Hepatocyte (in vitro differentiated cells): ENCODE data around the gene PARVG. TPM values are rescaled to one million over a fixed set of nuclear protein-coding genes. Genes with fewer than 3 reads are reported as not detected.

Experiments used
- DNase-seq: peaks from one replicate; pipeline ENCODE4 v3.0.0-alpha.2; 2016; ENCODE audit warnings: low spot score
- H2AFZ ChIP-seq: fragments of 200-600 bp; sonication (generic); 2 replicates; pipeline ENCODE4 v1.6.0; 2016; ENCODE audit warnings: antibody characterized with exemption, mild to moderate bottlenecking
- H3K27ac ChIP-seq: fragments of 200-600 bp; sonication (generic); 2 replicates; pipeline ENCODE4 v1.5.1; 2016; ENCODE audit warnings: mild to moderate bottlenecking
- H3K27me3 ChIP-seq: fragments of 200-600 bp; sonication (generic); 2 replicates; pipeline ENCODE4 v1.6.1; 2016
- H3K36me3 ChIP-seq: fragments of 200-600 bp; sonication (generic); replicated peaks from 2 replicates; pipeline ENCODE4 v1.5.1; 2016; ENCODE audit warnings: low read depth; ENCODE audit not compliant: insufficient read depth
- H3K4me1 ChIP-seq: fragments of 200-600 bp; sonication (generic); 2 replicates; pipeline ENCODE4 v1.5.1; 2016; ENCODE audit warnings: mild to moderate bottlenecking, moderate library complexity; ENCODE audit not compliant: insufficient read depth
- H3K4me2 ChIP-seq: fragments of 200-600 bp; sonication (generic); 2 replicates; pipeline ENCODE4 v1.6.0; 2016
- H3K4me3 ChIP-seq: fragments of 200-600 bp; sonication (generic); 2 replicates; pipeline ENCODE4 v1.5.1; 2016; ENCODE audit warnings: mild to moderate bottlenecking
- H3K79me2 ChIP-seq: fragments of 200-600 bp; sonication (generic); 2 replicates; pipeline ENCODE4 v1.6.0; 2017; ENCODE audit warnings: mild to moderate bottlenecking
- H3K9me2 ChIP-seq: fragments of 200-600 bp; sonication (generic); replicated peaks from 2 replicates; pipeline ENCODE4 v1.6.0; 2017; ENCODE audit warnings: mild to moderate bottlenecking; ENCODE audit not compliant: insufficient read depth
- H3K9me3 ChIP-seq: fragments of 200-600 bp; sonication (generic); 2 replicates; pipeline ENCODE4 v1.5.1; 2016; ENCODE audit warnings: low read depth, mild to moderate bottlenecking
- H4K20me1 ChIP-seq: fragments of 200-600 bp; sonication (generic); 2 replicates; pipeline ENCODE4 v1.6.0; 2016; ENCODE audit warnings: mild to moderate bottlenecking; ENCODE audit not compliant: insufficient read depth, poor library complexity, severe bottlenecking
- CTCF ChIP-seq: fragments of 200-600 bp; sonication (generic); IDR thresholded peaks from 2 replicates; pipeline ENCODE4 v1.5.1; 2016; ENCODE audit warnings: antibody characterized with exemption, mild to moderate bottlenecking; ENCODE audit not compliant: poor library complexity
- EZH2 ChIP-seq: fragments of 200-600 bp; sonication (generic); IDR thresholded peaks from 2 replicates; pipeline ENCODE4 v1.6.1; 2016; ENCODE audit warnings: antibody characterized with exemption, mild to moderate bottlenecking, borderline replicate concordance
- EZH2phosphoT487 ChIP-seq: fragments of 200-600 bp; sonication (generic); IDR thresholded peaks from one replicate; pipeline ENCODE4 v1.6.1; 2018; ENCODE audit warnings: antibody characterized with exemption, mild to moderate bottlenecking, low read depth, moderate library complexity; ENCODE audit not compliant: unreplicated experiment, severe bottlenecking
- WGBS: methylation state at CpG from one replicate; pipeline ENCODE4 v1.1.6; 2016; ENCODE audit warnings: low lambda C conversion rate; ENCODE audit errors: missing lambda C conversion rate; 5-methylcytosine and 5-hydroxymethylcytosine counted together
- polyA plus RNA-seq: library from polyadenylated mRNA; unstranded; fragments of >200 nt; fragmentation: Nextera tagmentation; extraction: Ambion mirVana; gene quantifications from 2 replicates; pipeline ENCODE4 v1.2.1, GENCODE V29; 2016
- total RNA-seq: library from RNA; depleted of rRNA; stranded (reverse); fragments of >200 nt; gene quantifications from 2 replicates; pipeline ENCODE4 v1.2.3, GENCODE V29; 2014

PARVG gene
- total and polyA plus RNA-seq, 2 experiments from 2014 or later, result 0.77 to 1.00 TPM

- Histone ChIP-seq H3K9me3 (no peaks in the 10 kb centered on the region), H3K4me1 (peaks cover 11% of the 10 kb centered on the region), H2AFZ (no peak overlapping the region), H3K27ac (no peak overlapping the region), H3K27me3 (peaks cover 2% of the 10 kb centered on the region), H3K9me2 (no peaks in the 10 kb centered on the region), H3K4me3 (no peak overlapping the region), H4K20me1 (no peaks in the 10 kb centered on the region), H3K4me2 (no peak overlapping the region), H3K36me3 (no peaks in the 10 kb centered on the region), H3K79me2 (no peaks in the 10 kb centered on the region)
- TF ChIP-seq EZH2phosphoT487, result no peak
- no peak for TF ChIP-seq EZH2
- TF ChIP-seq CTCF, result no peak
- WGBS, result 89% methylated on average over 16 of the region's 16 CpGs
- DNase-seq, result no peak
Measured at GRCh38 chr22:44205516-44206329, 25.0 kb downstream of the PARVG start.

GRCh38 chr22:44206330-44206645 lies 25.6 kb downstream of the PARVG start:
- Histone ChIP-seq H3K4me2 (no peak overlapping the region), H4K20me1 (no peaks in the 10 kb centered on the region), H3K4me3 (no peak overlapping the region), H3K27ac (no peak overlapping the region), H3K9me2 (no peaks in the 10 kb centered on the region), H3K9me3 (no peaks in the 10 kb centered on the region), H3K36me3 (no peaks in the 10 kb centered on the region), H2AFZ (no peak overlapping the region), H3K27me3 (peaks cover 2% of the 10 kb centered on the region), H3K4me1 (peaks cover 10% of the 10 kb centered on the region), H3K79me2 (no peaks in the 10 kb centered on the region)
- 90% methylated on average over 9 of the region's 9 CpGs for WGBS
- TF ChIP-seq CTCF, result no peak
- TF ChIP-seq EZH2phosphoT487, result no peak
- TF ChIP-seq EZH2, result no peak
- no peak for DNase-seq

- peaks cover 2% of the 10 kb centered on the region for H3K27me3 ChIP-seq
- H3K4me3 ChIP-seq, result no peak overlapping the region
- no peaks in the 10 kb centered on the region for H3K36me3 ChIP-seq
- no peak overlapping the region for H3K4me2 ChIP-seq
- no peaks in the 10 kb centered on the region for H3K79me2 ChIP-seq
- WGBS, result 88% methylated on average over 8 of the region's 8 CpGs
- H4K20me1 ChIP-seq, result no peaks in the 10 kb centered on the region
- no peak overlapping the region for H3K27ac ChIP-seq
- DNase-seq, result no peak
- H3K4me1 ChIP-seq, result peaks cover 6% of the 10 kb centered on the region
- H2AFZ ChIP-seq, result no peak overlapping the region
- H3K9me2 ChIP-seq, result no peaks in the 10 kb centered on the region
- H3K9me3 ChIP-seq, result no peaks in the 10 kb centered on the region
- TF ChIP-seq EZH2, result no peak
- TF ChIP-seq EZH2phosphoT487, result no peak
- TF ChIP-seq CTCF, result no peak
Measured at GRCh38 chr22:44206696-44207095, 26.0 kb downstream of the PARVG start.
